OCI-LY7 (cell line): ENCODE results near the gene C12orf76.

ENCODE experiments used
- EZH2phosphoT487 ChIP-seq: fragments of 200-600 bp; sonication (generic); IDR thresholded peaks from 2 replicates; pipeline ENCODE4 v1.6.1; 2018; ENCODE audit warnings: low read depth, borderline replicate concordance, mild to moderate bottlenecking, mixed run types, antibody characterized with exemption, low read length, moderate library complexity, mixed read lengths
- TF ChIP-seq, protein P1 (sequence below): fragments of 200-600 bp; sonication (generic); conservative IDR thresholded peaks from 2 replicates; pipeline ENCODE4 v1.5.1; 2014; ENCODE audit warnings: mild to moderate bottlenecking, antibody characterized with exemption, low read length, moderate library complexity, mixed read lengths

DNA sequence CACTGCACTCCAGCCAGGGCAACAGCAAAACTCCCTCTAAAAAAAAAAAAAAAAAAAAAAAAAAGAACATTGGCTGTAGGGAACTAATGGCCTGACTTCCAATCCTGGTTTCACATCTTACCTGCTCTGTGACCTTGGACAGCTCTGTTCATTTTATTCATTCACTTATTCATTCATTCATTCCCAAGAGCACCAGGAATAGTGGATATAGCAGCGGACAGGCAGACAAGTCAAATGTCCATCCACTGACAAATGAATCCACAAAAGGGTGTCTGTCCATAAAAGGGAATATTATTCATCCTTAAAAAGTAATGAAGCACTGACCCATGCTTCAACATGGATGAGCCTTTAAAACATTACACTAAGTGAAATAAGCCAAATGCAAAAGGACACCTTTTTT, 27.6 kb upstream of the C12orf76 start:
- TF ChIP-seq, protein P1, sequence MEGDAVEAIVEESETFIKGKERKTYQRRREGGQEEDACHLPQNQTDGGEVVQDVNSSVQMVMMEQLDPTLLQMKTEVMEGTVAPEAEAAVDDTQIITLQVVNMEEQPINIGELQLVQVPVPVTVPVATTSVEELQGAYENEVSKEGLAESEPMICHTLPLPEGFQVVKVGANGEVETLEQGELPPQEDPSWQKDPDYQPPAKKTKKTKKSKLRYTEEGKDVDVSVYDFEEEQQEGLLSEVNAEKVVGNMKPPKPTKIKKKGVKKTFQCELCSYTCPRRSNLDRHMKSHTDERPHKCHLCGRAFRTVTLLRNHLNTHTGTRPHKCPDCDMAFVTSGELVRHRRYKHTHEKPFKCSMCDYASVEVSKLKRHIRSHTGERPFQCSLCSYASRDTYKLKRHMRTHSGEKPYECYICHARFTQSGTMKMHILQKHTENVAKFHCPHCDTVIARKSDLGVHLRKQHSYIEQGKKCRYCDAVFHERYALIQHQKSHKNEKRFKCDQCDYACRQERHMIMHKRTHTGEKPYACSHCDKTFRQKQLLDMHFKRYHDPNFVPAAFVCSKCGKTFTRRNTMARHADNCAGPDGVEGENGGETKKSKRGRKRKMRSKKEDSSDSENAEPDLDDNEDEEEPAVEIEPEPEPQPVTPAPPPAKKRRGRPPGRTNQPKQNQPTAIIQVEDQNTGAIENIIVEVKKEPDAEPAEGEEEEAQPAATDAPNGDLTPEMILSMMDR: no peak
- no peak for TF ChIP-seq EZH2phosphoT487
